ENCODE measurements around the gene ASB8. TPM values are rescaled to one million over a fixed set of nuclear protein-coding genes. Genes with fewer than 3 reads are reported as not detected.

ASB8 gene
- total and polyA plus RNA-seq, 10 donors, result 15.7 to 48.8 (median 38.7) TPM

DNA sequence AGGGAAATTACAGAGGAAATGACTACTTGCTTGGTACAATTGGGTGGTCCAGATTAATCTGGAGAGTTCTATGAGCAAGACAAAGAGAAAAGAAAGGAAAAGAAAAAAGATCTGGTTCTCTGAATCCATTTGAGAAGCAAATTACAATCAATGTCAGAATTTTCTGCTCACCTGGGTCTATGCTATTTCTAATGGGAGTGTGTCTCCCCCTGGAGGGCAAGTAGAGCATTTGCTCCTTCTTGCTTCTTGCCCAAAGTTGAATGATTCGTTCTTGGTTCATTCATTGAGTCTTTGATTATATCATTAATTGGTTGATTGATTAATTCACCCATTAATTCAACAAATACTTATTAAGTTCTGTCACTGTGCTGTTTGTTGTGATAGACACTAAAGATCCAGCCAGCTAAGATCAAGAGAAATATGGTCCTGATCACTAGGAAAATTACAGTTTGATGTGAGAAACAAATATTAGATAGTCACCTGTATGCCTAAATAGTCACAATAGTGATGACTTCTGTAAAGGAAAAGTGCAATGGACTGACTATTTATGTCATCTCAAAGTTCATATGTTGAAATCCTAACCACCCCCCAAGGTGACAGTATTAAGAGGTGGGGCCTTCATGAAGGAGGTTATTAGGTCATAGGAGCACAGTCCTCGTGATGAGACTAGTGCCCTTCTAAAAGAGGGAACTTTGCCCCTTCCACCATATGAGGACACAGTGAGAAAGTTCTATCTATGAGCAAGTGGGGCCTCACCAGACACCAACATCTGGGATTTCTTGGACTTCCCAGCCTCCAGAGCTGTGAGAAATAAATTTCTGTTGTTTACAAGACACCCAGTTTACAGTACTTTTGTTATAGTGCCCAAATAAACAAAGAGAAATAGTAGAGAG, 8.0 kb upstream of the ASB8 start:
- H3K4me1 ChIP-seq, result peaks cover 0 to 11% (median 2%) of the 10 kb centered on the region in 6 donors
- no peak for TF ChIP-seq POLR2AphosphoS5 (IDR thresholded peaks at IDR 0.05)
- TF ChIP-seq, protein P1, sequence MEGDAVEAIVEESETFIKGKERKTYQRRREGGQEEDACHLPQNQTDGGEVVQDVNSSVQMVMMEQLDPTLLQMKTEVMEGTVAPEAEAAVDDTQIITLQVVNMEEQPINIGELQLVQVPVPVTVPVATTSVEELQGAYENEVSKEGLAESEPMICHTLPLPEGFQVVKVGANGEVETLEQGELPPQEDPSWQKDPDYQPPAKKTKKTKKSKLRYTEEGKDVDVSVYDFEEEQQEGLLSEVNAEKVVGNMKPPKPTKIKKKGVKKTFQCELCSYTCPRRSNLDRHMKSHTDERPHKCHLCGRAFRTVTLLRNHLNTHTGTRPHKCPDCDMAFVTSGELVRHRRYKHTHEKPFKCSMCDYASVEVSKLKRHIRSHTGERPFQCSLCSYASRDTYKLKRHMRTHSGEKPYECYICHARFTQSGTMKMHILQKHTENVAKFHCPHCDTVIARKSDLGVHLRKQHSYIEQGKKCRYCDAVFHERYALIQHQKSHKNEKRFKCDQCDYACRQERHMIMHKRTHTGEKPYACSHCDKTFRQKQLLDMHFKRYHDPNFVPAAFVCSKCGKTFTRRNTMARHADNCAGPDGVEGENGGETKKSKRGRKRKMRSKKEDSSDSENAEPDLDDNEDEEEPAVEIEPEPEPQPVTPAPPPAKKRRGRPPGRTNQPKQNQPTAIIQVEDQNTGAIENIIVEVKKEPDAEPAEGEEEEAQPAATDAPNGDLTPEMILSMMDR (IDR thresholded peaks at IDR 0.05 in 8 of 11, conservative IDR thresholded peaks at IDR 0.05 in 3 of 11), result peak; percentile 74 to 94 (median 91)
- no peak for TF ChIP-seq POLR2A (IDR thresholded peaks at IDR 0.05)
- 7 to 43% (median 24%) methylated on average over 2 of the region's 2 CpGs for WGBS, 5 donors
- H3K9me3 ChIP-seq, result no peaks in the 10 kb centered on the region
- peaks cover 0 to 13% (median 0%) of the 10 kb centered on the region in 7 donors for H3K27me3 ChIP-seq (replicated peaks in 1 of 7)
- intact Hi-C loops (cut with DNase I; ENCODE audit: low total_unique reads), result loop anchor here (10.0 kb wide), 2 partner anchors 81 to 451 kb away; no protein-coding TSS in a partner anchor
- H3K36me3 ChIP-seq, result no peaks in the 10 kb centered on the region
- no peak overlapping the region for H3K4me3 ChIP-seq
- no peak overlapping the region for H3K27ac ChIP-seq
- DNase-seq, result no peak

DNA sequence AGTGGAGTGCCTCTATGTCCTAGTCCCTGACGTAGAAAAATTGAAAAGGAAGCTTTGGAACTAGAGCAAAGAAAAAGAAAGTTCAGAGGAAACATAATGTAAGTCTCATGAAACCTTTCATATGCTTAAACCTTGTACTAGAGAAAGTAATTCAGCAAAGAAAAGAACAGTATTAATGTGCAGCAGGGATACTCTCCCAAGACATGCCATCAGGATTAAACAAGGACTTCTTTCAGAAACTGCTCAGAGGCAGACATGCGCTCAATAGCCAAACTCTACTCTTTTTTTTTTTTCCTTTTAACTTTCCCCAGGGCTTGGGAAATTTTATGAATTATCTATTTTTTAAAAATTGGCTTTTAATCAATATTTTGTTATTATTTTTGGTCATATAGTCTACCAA, 7.1 kb upstream of the ASB8 start:
- peaks cover 0 to 13% (median 0%) of the 10 kb centered on the region in 7 donors for H3K27me3 ChIP-seq (replicated peaks in 1 of 7)
- intact Hi-C loops (cut with DNase I; ENCODE audit: low total_unique reads), result loop anchor here (10.0 kb wide), 2 partner anchors 80 to 450 kb away; no protein-coding TSS in a partner anchor

DNA sequence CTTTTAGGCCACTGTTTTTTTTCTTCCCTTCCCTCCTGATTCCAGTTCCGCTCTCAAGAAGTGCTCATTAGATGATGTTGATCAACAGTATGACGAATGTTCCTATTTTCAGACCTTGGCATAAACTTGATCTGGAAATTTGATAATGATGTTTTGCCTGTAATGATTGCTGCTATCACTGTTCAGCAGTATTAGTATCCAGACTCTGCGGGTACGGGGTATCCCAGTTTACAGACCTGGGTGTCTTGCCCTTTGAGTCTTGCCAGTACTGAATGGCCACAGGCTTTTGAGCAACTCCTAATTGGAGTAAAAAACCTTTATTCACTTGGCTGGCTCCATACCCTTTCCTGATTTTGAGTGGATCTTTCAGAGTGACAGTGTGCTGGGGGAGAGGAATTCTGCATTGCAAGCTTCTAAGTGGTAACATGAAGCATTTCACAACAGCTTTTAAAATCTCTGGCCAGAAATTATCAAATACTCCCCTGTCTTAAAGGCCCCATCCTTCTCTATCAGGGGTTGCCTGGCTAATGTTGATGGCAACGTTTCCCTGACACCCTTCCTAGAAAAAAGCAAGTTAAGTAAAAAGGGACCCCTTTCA, 5.9 kb upstream of the ASB8 start:
- intact Hi-C loops (cut with DNase I; ENCODE audit: low total_unique reads), result loop anchor here (10.0 kb wide), 2 partner anchors 78 to 448 kb away; no protein-coding TSS in a partner anchor
- no peaks in the 10 kb centered on the region for H3K36me3 ChIP-seq
- H3K4me3 ChIP-seq, result no peak overlapping the region
- peaks cover 0 to 16% (median 2%) of the 10 kb centered on the region in 6 donors for H3K4me1 ChIP-seq
- WGBS, 5 donors, result 58 to 85% (median 68%) methylated on average over 5 of the region's 5 CpGs
- TF ChIP-seq POLR2AphosphoS5 (IDR thresholded peaks at IDR 0.05), result no peak
- no peak for TF ChIP-seq POLR2A (IDR thresholded peaks at IDR 0.05)
- TF ChIP-seq, protein P1 (IDR thresholded peaks at IDR 0.05 in 8 of 11, conservative IDR thresholded peaks at IDR 0.05 in 3 of 11), result no peak
- H3K27me3 ChIP-seq (replicated peaks in 1 of 7), result peaks cover 0 to 13% (median 0%) of the 10 kb centered on the region in 7 donors
- DNase-seq, result no peak
- H3K9me3 ChIP-seq, result no peaks in the 10 kb centered on the region
- H3K27ac ChIP-seq, result peak overlapping the region in 3 of 8 donors; percentile 12 to 41 (median 19)

More for the DNA sequence above, 7.1 kb upstream of the ASB8 start:
- Histone ChIP-seq H3K4me3 (no peak overlapping the region), H3K36me3 (no peaks in the 10 kb centered on the region), H3K27ac (no peak overlapping the region), H3K9me3 (no peaks in the 10 kb centered on the region), H3K4me1 (peaks cover 0 to 15% (median 2%) of the 10 kb centered on the region in 6 donors)
- TF ChIP-seq POLR2AphosphoS5 (IDR thresholded peaks at IDR 0.05) (no peak), POLR2A (IDR thresholded peaks at IDR 0.05) (no peak)
- TF ChIP-seq, protein P1 (IDR thresholded peaks at IDR 0.05 in 8 of 11, conservative IDR thresholded peaks at IDR 0.05 in 3 of 11), result no peak
- DNase-seq, result no peak
- 82 to 95% (median 87%) methylated on average over 2 of the region's 2 CpGs for WGBS, 5 donors

All from spleen (tissue), 11 donors.